H9 (cell line): Measurements from ENCODE around the gene INPP5J. TPM values are rescaled to one million over a fixed set of nuclear protein-coding genes. Genes with fewer than 3 reads are reported as not detected.

ENCODE experiments used
- DNase-seq: peaks from one replicate; pipeline ENCODE4 v3.0.0-alpha.2; 2017
- H2AFZ ChIP-seq: one replicate; pipeline ENCODE4 v1.6.1; 2013; ENCODE audit warnings: mild to moderate bottlenecking, low read length, control low read depth, moderate library complexity
- H2AK5ac ChIP-seq: 2 replicates; pipeline ENCODE4 v1.6.1; 2013; ENCODE audit warnings: low read length, control low read depth, mixed read lengths; ENCODE audit not compliant: insufficient read length
- H2BK120ac ChIP-seq: one replicate; pipeline ENCODE4 v1.6.1; 2013; ENCODE audit warnings: low read depth, mild to moderate bottlenecking, low read length, control low read depth, inconsistent platforms; ENCODE audit not compliant: poor library complexity, severe bottlenecking
- H2BK12ac ChIP-seq: 2 replicates; pipeline ENCODE4 v1.6.1; 2013; ENCODE audit warnings: low read length, control low read depth, mixed read lengths, low read depth; ENCODE audit not compliant: insufficient read length
- H2BK15ac ChIP-seq: 2 replicates; pipeline ENCODE4 v1.6.1; 2013; ENCODE audit warnings: low read depth, low read length, control low read depth
- H2BK20ac ChIP-seq: one replicate; pipeline ENCODE4 v1.6.1; 2013; ENCODE audit warnings: low read depth, mild to moderate bottlenecking, low read length, control low read depth, inconsistent platforms; ENCODE audit not compliant: poor library complexity, severe bottlenecking
- H2BK5ac ChIP-seq: 2 replicates; pipeline ENCODE4 v1.6.1; 2013; ENCODE audit warnings: low read length, control low read depth, mixed read lengths; ENCODE audit not compliant: insufficient read length
- H3K14ac ChIP-seq: 2 replicates; pipeline ENCODE4 v1.6.1; 2013; ENCODE audit warnings: low read length, control low read depth; ENCODE audit not compliant: insufficient read depth
- H3K18ac ChIP-seq: 2 replicates; pipeline ENCODE4 v1.6.1; 2013; ENCODE audit warnings: low read depth, mild to moderate bottlenecking, mixed read lengths, low read length, control low read depth; ENCODE audit not compliant: insufficient read length
- H3K23ac ChIP-seq: 2 replicates; pipeline ENCODE4 v1.6.1; 2013; ENCODE audit warnings: low read length, control low read depth, mixed read lengths, low read depth; ENCODE audit not compliant: insufficient read length
- H3K23me2 ChIP-seq: 2 replicates; pipeline ENCODE4 v1.6.1; 2013; ENCODE audit warnings: low read depth, mild to moderate bottlenecking, mixed read lengths, low read length, control low read depth; ENCODE audit not compliant: insufficient read length, poor library complexity, severe bottlenecking
- H3K27ac ChIP-seq: 2 replicates; pipeline ENCODE4 v1.5.1; 2013; ENCODE audit warnings: low read length, control low read depth, mixed read lengths, low read depth; ENCODE audit not compliant: insufficient read length
- H3K27me3 ChIP-seq: 2 replicates; pipeline ENCODE4 v1.6.1; 2013; ENCODE audit warnings: low read length, control low read depth, inconsistent platforms; ENCODE audit not compliant: insufficient read depth
- H3K4ac ChIP-seq: 2 replicates; pipeline ENCODE4 v1.6.1; 2013; ENCODE audit warnings: low read depth, mild to moderate bottlenecking, control low read depth, inconsistent platforms, low read length, moderate library complexity
- H3K4me1 ChIP-seq: 2 replicates; pipeline ENCODE4 v1.6.1; 2013; ENCODE audit warnings: low read length, control low read depth, inconsistent platforms; ENCODE audit not compliant: insufficient read depth
- H3K4me2 ChIP-seq: 2 replicates; pipeline ENCODE4 v1.6.1; 2013; ENCODE audit warnings: low read length, control low read depth, mixed read lengths; ENCODE audit not compliant: insufficient read length, insufficient read depth
- H3K56ac ChIP-seq: 2 replicates; pipeline ENCODE4 v1.6.1; 2013; ENCODE audit warnings: low read depth, mild to moderate bottlenecking, mixed read lengths, low read length, control low read depth; ENCODE audit not compliant: insufficient read length
- H3K79me1 ChIP-seq: 2 replicates; pipeline ENCODE4 v1.6.1; 2013; ENCODE audit warnings: low read depth, mild to moderate bottlenecking, moderate library complexity, low read length, control low read depth, inconsistent platforms; ENCODE audit not compliant: insufficient read depth, poor library complexity, severe bottlenecking
- H3K79me2 ChIP-seq: 2 replicates; pipeline ENCODE4 v1.6.1; 2013; ENCODE audit warnings: low read length, control low read depth, inconsistent platforms; ENCODE audit not compliant: insufficient read depth
- H3K9ac ChIP-seq: 2 replicates; pipeline ENCODE4 v1.6.1; 2013; ENCODE audit warnings: low read length, control low read depth, mixed read lengths; ENCODE audit not compliant: insufficient read length; ENCODE audit errors: extremely low read depth
- H3K9me3 ChIP-seq: one replicate; pipeline ENCODE4 v1.6.1; 2013; ENCODE audit warnings: low read depth, low read length, inconsistent platforms; ENCODE audit not compliant: control insufficient read depth
- H3T11ph ChIP-seq: one replicate; pipeline ENCODE4 v1.6.1; 2013; ENCODE audit warnings: mild to moderate bottlenecking, low read length, control low read depth, inconsistent platforms
- H4K20me1 ChIP-seq: one replicate; pipeline ENCODE4 v1.6.1; 2013; ENCODE audit not compliant: control insufficient read depth, insufficient read length, insufficient read depth
- H4K5ac ChIP-seq: 2 replicates; pipeline ENCODE4 v1.6.1; 2013; ENCODE audit warnings: low read depth, mild to moderate bottlenecking, mixed read lengths, low read length, control low read depth; ENCODE audit not compliant: insufficient read length
- H4K8ac ChIP-seq: replicated peaks from 2 replicates; pipeline ENCODE4 v1.6.1; 2013; ENCODE audit warnings: low read length, control low read depth, mixed read lengths, low read depth; ENCODE audit not compliant: insufficient read length
- H4K91ac ChIP-seq: 2 replicates; pipeline ENCODE4 v1.6.1; 2013; ENCODE audit warnings: low read depth, mild to moderate bottlenecking, moderate library complexity, mixed read lengths, low read length, control low read depth; ENCODE audit not compliant: insufficient read length
- H3K27ac Mint-ChIP-seq, 3 experiments: 2 replicates in 2 of 3; 3 replicates in 1 of 3; pipeline ENCODE4 v1.8.0; 2020 to 2021; ENCODE audit warnings: mixed read lengths in 3 of 3, mild to moderate bottlenecking in 1 of 3, moderate library complexity in 1 of 3
- H3K27me3 Mint-ChIP-seq: 2 replicates; pipeline ENCODE4 v1.8.0; 2021; ENCODE audit warnings: low read depth, mild to moderate bottlenecking, moderate library complexity, mixed read lengths
- H3K36me3 Mint-ChIP-seq, 3 experiments: 2 replicates in 2 of 3; 3 replicates in 1 of 3; pipeline ENCODE4 v1.8.0; 2020 to 2021; ENCODE audit warnings: low read depth in 3 of 3, mixed read lengths in 3 of 3; ENCODE audit not compliant: insufficient read depth in 1 of 3
- H3K4me1 Mint-ChIP-seq, 2 experiments: 2 replicates each; pipeline ENCODE4 v1.8.0; 2020; ENCODE audit warnings: mixed read lengths in 2 of 2
- H3K4me3 Mint-ChIP-seq, 2 experiments: 2 replicates in 1 of 2; 3 replicates in 1 of 2; pipeline ENCODE4 v1.8.0; 2020 to 2021; ENCODE audit warnings: mild to moderate bottlenecking in 2 of 2, mixed read lengths in 2 of 2, moderate library complexity in 1 of 2
- H3K9me3 Mint-ChIP-seq, 2 experiments: 2 replicates in 1 of 2; 3 replicates in 1 of 2; pipeline ENCODE4 v1.8.0; 2020; ENCODE audit warnings: mild to moderate bottlenecking in 2 of 2, mixed read lengths in 2 of 2, moderate library complexity in 1 of 2
- WGBS: extraction: QIAGEN DNeasy Blood & Tissue Kit; methylation state at CpG from one replicate; pipeline ENCODE4 v1.1.7; 2013; ENCODE audit warnings: missing lambda C conversion rate, low lambda C conversion rate, mixed read lengths; ENCODE audit not compliant: insufficient read length; ENCODE audit errors: extremely low coverage; 5-methylcytosine and 5-hydroxymethylcytosine counted together
- total RNA-seq: library from RNA; stranded (reverse); gene quantifications from 2 replicates; pipeline ENCODE4 v1.2.1, GENCODE V29; 2021
- TF ChIP-seq, protein P1 (sequence below): fragments of 200-600 bp; sonication (generic); conservative IDR thresholded peaks from 3 replicates; pipeline ENCODE4 v1.8.0; 2021; ENCODE audit warnings: antibody characterized with exemption, mild to moderate bottlenecking

Gene INPP5J
- total RNA-seq, 1 experiment from 2014 or later = 4.9 TPM

DNA sequence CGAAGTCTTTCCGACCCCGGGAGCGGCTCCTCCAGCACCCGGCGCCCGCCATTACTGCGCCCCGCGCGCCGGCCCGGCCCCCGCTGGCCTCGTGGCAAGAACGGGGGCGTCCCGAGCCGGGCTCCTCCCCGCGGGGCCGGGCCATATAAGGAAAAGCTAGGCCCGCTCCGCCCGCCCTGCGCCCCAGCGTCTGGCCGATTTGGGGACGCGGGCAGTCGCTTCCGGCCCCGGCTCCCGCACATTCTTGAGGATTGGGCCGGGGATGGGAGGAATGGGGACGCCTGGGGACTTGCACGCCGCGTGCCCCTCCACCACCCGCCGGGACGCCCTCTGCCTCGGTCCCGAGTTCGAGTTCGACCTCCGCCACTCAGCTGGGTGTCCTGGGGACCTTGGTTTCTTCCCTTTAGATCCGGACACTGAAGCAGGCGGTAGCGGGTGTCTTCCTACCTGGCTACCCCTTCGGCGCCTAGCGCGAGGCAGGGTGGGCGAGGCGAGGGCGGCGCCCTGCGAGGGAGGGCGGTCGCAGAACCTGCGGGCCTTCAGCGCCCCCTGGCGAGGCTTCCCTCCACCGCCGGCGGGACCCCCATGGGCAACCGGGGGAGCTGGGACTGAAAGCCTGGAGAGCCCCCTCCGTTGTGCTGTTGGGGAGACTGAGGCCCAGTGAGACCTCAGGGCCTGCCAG is 37.8 kb upstream of the INPP5J start:
- H3K27me3 Mint-ChIP-seq = peaks cover 5% of the 10 kb centered on the region
- peak overlapping the region; percentile 89 for H3K9ac ChIP-seq
- DNase-seq = peak; percentile 89
- peak overlapping the region; percentile 82 to 90 for H3K4me3 Mint-ChIP-seq
- H3K18ac ChIP-seq = peak overlapping the region; percentile 92
- peak overlapping the region; percentile 82 for H2BK120ac ChIP-seq
- H2BK5ac ChIP-seq = no peak overlapping the region
- no peak overlapping the region for H2BK12ac ChIP-seq
- no peak overlapping the region for H2BK20ac ChIP-seq
- H3K27ac ChIP-seq = no peak overlapping the region
- H3K4me1 Mint-ChIP-seq = peaks cover 31 to 40% of the 10 kb centered on the region in 2 experiments
- H3K56ac ChIP-seq = no peak overlapping the region
- H2AK5ac ChIP-seq = no peak overlapping the region
- no peak overlapping the region for H3T11ph ChIP-seq
- no peaks in the 10 kb centered on the region for H3K4me1 ChIP-seq
- H3K27ac Mint-ChIP-seq = peak overlapping the region in 2 of 3 experiments; percentile 55 to 94; a peak in 3 of 7 replicates
- H4K20me1 ChIP-seq = no peaks in the 10 kb centered on the region
- no peak overlapping the region for H4K91ac ChIP-seq
- H2AFZ ChIP-seq = no peak overlapping the region
- H3K4ac ChIP-seq = no peak overlapping the region; the same call in 1 of the 2 replicates
- H3K27me3 ChIP-seq = no peaks in the 10 kb centered on the region
- no CpG with 5 or more reads among the region's 69 CpGs for WGBS
- peak overlapping the region; percentile 97 for H3K14ac ChIP-seq
- H3K79me1 ChIP-seq = no peaks in the 10 kb centered on the region
- no peaks in the 10 kb centered on the region; the same call in 1 of the 2 replicates for H3K79me2 ChIP-seq
- TF ChIP-seq, protein P1, sequence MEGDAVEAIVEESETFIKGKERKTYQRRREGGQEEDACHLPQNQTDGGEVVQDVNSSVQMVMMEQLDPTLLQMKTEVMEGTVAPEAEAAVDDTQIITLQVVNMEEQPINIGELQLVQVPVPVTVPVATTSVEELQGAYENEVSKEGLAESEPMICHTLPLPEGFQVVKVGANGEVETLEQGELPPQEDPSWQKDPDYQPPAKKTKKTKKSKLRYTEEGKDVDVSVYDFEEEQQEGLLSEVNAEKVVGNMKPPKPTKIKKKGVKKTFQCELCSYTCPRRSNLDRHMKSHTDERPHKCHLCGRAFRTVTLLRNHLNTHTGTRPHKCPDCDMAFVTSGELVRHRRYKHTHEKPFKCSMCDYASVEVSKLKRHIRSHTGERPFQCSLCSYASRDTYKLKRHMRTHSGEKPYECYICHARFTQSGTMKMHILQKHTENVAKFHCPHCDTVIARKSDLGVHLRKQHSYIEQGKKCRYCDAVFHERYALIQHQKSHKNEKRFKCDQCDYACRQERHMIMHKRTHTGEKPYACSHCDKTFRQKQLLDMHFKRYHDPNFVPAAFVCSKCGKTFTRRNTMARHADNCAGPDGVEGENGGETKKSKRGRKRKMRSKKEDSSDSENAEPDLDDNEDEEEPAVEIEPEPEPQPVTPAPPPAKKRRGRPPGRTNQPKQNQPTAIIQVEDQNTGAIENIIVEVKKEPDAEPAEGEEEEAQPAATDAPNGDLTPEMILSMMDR = peak; percentile 95
- H3K9me3 Mint-ChIP-seq = no peaks in the 10 kb centered on the region
- no peak overlapping the region for H3K23ac ChIP-seq
- H2BK15ac ChIP-seq = no peak overlapping the region
- H3K4me2 ChIP-seq = peak overlapping the region; percentile 90
- H3K9me3 ChIP-seq = no peaks in the 10 kb centered on the region
- no peak overlapping the region for H4K5ac ChIP-seq
- peaks cover 10% of the 10 kb centered on the region for H3K23me2 ChIP-seq
- peaks cover 0 to 2% (median 2%) of the 10 kb centered on the region in 3 experiments; a peak in 4 of 7 replicates for H3K36me3 Mint-ChIP-seq
- H4K8ac ChIP-seq = no peak overlapping the region
